Midbrain (tissue), 1 donor: ENCODE results near the gene KRT6A.
A peak's percentile ranks its signal among the peaks of the same experiment; 100 is the strongest.

Experiments
- DNase-seq: peaks from one replicate; lab custom pipeline; 2025; lab: John Stamatoyannopoulos, UW

Gene KRT6A

GRCh38 chr12:52493172-52493571 is at the start of gene KRT6A:
Gene KRT6A (minus strand): TSS chr12:52493257. CDS start chr12:52493188, 69 bp downstream.
- no peak for DNase-seq

DNA sequence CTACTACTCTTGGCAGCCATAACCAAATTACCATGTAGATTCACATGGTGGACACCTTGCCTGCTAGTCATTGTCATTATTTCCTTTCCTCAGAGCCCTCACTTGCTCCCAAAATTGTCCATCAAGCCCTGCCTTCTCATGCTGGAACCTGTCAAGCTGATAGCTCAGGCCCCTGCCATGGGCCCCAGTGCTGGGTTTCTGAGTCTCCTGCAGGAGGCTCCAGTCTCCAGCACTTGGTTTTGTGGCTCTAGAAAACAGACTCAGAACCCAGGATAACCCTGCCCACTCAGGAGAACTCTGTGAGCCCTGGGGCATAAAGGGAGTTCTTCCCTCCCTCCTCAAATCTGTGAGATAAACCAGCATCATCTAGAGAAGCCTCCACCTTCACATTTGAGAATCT is 49.1 kb upstream of the KRT6A start:
- DNase-seq = no peak

GRCh38 chr12:52541709-52542108 is 48.7 kb upstream of the KRT6A start:
- DNase-seq = no peak

GRCh38 chr12:52540531-52540930 is 47.5 kb upstream of the KRT6A start:
- no peak for DNase-seq

DNA sequence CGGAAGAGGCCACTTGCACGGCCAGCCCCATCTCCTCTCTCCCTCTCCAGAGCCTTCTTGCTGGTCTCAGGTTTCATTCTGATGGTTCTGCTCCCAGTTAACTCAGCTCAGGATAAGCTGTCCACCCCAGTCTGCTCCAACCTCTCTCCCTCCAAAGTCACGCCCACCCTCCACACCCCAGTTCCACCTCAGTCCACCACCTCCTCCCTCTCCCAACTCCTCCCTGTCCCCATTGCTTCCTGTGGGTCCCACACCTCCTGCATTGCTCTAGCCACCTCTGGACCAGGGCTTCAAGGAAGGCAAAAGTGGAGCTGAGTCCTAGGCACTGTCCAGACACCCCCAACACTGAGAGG is 46.7 kb upstream of the KRT6A start:
- no peak for DNase-seq

GRCh38 chr12:52539083-52539820 is 46.2 kb upstream of the KRT6A start:
- no peak for DNase-seq

DNA sequence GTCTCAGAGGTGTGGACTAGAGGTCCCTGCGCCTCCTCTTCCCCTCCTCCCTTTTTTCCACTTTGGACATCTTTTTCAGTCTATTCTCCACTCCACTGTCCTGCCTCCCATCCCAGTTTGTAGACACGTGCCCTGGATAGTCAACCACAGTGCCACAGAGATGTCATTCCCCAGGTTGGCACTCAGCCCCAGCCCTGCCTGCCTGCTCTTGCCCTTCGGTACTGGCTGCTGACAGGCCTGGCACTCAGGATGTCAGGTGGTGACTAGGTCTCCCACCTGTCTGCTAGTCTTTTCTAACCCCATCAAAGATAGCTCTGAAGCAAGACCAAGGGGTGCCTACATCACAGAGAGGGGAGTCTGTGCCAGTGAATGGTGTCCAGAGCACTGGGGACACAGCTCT is 44.0 kb upstream of the KRT6A start:
- DNase-seq = no peak

- no peak for DNase-seq
These were observed 42.5 kb upstream of the KRT6A start for GRCh38 chr12:52535574-52535973.

- DNase-seq = no peak
These were observed 41.4 kb upstream of the KRT6A start for GRCh38 chr12:52534482-52534881.

DNA sequence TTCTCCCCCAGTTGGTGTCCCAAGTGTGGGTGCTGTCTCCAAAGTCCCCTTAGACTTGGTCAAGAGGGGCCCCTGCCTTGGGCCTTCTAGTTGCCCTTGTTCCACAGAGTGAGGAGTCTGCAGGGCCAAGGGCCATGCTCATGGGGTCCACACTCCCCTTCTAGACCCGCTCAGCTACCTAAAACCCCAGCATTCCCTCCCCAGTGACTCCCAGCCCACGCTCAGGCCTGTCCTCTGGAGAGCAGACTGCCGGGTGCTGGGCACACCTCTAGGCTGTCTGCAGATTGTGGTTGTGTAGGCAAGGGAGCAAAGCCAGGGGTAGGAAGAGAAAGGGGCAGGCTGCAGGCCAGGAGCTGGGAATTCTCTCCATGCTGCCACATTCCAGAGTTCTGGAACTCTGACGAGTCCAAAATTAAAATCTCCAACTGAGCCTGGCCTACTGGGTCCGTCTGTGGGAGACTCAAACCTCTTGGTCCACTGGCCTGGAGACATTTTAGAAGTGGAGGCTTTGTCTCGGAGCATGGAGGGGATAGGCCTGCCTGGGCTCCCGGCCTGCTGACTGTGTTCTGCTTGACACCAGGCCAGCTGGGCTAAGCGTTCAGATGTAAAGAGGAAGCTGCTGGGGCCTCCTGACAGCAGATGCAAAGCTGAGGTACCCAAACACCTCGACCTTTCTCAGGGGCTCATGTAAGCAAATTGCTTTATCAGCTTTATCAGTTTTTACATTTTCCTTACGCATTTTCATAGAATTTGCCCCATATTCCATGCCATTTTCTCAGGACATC is 40.8 kb upstream of the KRT6A start:
- no peak for DNase-seq

- no peak for DNase-seq
These were observed 39.6 kb upstream of the KRT6A start for GRCh38 chr12:52532636-52533035.

- peak; percentile 15 for DNase-seq
These were observed 38.7 kb upstream of the KRT6A start for GRCh38 chr12:52531566-52532300.

DNA sequence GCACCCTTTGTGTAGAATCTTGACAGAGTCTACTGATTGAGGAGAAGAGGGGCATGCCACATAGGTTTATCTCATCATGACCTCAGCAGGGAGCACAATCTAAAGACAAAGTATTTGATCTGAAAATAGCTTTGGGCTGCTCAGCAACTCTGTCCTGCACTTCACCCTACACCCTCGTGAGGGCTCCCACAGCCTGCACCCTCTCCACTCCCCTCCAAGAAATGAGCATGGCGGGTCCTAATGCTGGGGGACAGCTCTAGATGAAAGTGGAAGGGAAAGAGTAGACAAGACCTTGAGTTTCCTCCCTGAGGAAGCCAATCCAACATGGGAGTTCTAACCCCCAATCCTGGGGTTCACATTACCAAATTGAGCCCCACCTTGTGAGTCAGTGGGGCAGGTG is 37.8 kb upstream of the KRT6A start:
- DNase-seq = no peak

GRCh38 chr12:52530366-52530765 is 37.3 kb upstream of the KRT6A start:
- DNase-seq = no peak

- no peak for DNase-seq
These were observed 36.8 kb upstream of the KRT6A start for GRCh38 chr12:52529846-52530245.

DNA sequence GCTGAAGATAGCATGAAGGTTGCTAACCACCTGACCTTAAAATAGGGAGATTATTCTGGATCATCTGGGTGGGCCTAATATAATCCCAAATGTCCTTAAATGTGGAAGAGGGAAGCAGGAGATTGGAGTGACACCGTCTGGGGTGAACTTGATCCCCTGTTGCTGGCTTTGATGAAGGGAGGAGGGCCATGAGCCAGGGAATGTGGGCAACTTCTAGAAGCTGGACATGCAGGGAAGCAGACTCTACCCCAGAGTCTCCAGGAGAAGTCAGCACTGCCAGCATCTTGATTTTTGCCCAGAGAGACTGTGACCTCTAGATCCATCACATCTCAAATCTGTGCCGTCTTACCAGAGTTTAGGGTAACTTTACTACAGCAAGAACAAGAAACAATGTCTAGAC is 36.4 kb upstream of the KRT6A start:
- DNase-seq = no peak

- DNase-seq = peak; percentile 69
These were observed 35.6 kb upstream of the KRT6A start for GRCh38 chr12:52528641-52529143.

- no peak for DNase-seq
These were observed 34.2 kb upstream of the KRT6A start for GRCh38 chr12:52527121-52527800.

DNA sequence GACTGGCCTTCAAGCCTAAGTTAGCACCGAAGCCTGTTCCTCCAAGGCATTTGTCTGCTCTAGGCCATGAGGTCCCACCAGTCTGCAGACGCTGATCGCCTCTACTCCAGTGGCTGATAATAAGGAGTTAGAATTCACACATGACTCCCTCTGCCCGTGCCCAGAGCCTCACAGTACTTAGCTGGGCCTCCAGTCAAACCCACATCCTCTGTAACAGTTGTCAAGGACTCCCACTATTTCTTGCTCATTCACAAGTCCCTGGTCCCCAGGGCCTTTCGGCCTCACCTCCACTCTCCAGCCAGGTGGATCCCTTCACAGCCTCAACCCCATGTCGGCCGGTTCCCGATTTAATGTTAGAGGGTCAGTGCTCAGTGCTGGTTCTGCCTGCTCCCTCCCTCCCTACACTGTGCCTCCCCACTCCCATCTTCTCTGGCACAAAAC is 33.5 kb upstream of the KRT6A start:
- no peak for DNase-seq

- DNase-seq = no peak
These were observed 32.8 kb upstream of the KRT6A start for GRCh38 chr12:52525661-52526499.
